A673 (cell line): ENCODE measurements around the gene EDN1.

Source experiments
- EZH2 ChIP-seq: fragments of 200-600 bp; sonication (generic); IDR thresholded peaks from 2 replicates; pipeline ENCODE4 v1.6.1; 2017; ENCODE audit warnings: borderline replicate concordance, low read depth, mild to moderate bottlenecking, mixed read lengths, antibody characterized with exemption, low read length; ENCODE audit not compliant: poor library complexity, severe bottlenecking
- TF ChIP-seq, protein P1 (sequence below): fragments of 300-800, 200-600 bp; sonication (generic); conservative IDR thresholded peaks from 2 replicates; pipeline ENCODE4 v1.5.1; 2017; ENCODE audit warnings: low read depth, mild to moderate bottlenecking, antibody characterized with exemption, low read length, moderate library complexity, mixed read lengths

DNA sequence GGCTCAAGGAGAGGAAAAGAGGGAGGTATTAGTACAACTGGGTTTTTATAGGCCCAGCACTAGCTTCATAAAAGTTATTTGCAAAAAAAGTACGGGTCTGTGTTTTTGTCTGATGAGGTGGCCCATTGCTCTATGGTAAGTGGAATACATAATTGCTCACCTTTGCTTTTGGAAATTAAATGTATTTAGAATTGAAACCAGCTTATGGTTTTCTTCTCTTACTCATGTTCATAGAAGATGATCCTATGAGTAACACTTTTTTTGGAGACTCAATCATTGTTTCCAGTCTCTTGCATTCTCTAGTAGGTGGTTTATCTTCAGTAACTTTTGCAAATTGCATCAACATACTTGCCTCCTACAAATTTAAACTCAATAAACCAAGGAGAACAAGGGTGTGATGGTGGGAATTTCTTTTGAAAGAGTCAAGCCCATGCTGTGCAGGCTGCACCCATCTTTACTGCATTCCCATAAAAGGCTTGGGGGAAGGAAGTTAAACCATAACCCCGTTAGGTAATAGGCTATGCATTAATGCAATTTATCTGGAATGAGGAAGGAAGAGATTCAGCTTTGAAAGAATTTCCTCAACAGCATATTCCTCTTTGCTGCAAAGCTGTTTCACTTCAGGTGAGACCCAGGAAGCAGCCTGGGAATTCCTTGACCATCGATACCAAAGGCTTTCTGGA lies 48.5 kb upstream of the EDN1 start:
- TF ChIP-seq, protein P1, sequence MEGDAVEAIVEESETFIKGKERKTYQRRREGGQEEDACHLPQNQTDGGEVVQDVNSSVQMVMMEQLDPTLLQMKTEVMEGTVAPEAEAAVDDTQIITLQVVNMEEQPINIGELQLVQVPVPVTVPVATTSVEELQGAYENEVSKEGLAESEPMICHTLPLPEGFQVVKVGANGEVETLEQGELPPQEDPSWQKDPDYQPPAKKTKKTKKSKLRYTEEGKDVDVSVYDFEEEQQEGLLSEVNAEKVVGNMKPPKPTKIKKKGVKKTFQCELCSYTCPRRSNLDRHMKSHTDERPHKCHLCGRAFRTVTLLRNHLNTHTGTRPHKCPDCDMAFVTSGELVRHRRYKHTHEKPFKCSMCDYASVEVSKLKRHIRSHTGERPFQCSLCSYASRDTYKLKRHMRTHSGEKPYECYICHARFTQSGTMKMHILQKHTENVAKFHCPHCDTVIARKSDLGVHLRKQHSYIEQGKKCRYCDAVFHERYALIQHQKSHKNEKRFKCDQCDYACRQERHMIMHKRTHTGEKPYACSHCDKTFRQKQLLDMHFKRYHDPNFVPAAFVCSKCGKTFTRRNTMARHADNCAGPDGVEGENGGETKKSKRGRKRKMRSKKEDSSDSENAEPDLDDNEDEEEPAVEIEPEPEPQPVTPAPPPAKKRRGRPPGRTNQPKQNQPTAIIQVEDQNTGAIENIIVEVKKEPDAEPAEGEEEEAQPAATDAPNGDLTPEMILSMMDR, result no peak
- no peak for TF ChIP-seq EZH2
